OCI-LY7 (cell line): ENCODE results near the gene OLFML3. TPM values are rescaled to one million over a fixed set of nuclear protein-coding genes. Genes with fewer than 3 reads are reported as not detected.
"Not testable (repeated sequence)": the region's sequence is repeated elsewhere in the genome, so short reads cannot be mapped to it uniquely, and the experiment has no call there.

Experiments used
- BruUV-seq: library from RNA; stranded (reverse); fragments of 400-500 nt; replicated peaks from 2 replicates; lab custom pipeline; 2021; lab: Mats Ljungman, UMichigan
- CTCF ChIA-PET: fragments of 300-600 bp; sonication (Branson Sonifier 250); formaldehyde crosslinking; loops from one replicate; lab custom pipeline; 2022; ENCODE audit warnings: antibody characterized with exemption; ENCODE audit not compliant: unreplicated experiment; lab: Charles Lee
- POLR2A ChIA-PET: fragments of 300-600 bp; sonication (Branson Sonifier 250); formaldehyde crosslinking; loops from one replicate; lab custom pipeline; 2022; ENCODE audit warnings: antibody characterized with exemption; lab: Charles Lee
- DNase-seq: peaks from one replicate; pipeline ENCODE4 v3.0.0-alpha.2; 2015; ENCODE audit warnings: low spot score
- H2AFZ ChIP-seq: fragments of 200-600 bp; sonication (generic), shearing (Covaris generic); 2 replicates; pipeline ENCODE4 v1.6.1; 2014; ENCODE audit warnings: mild to moderate bottlenecking, antibody characterized with exemption, low read length, moderate library complexity
- H3K27ac ChIP-seq: fragments of 200-600 bp; sonication (generic); 2 replicates; pipeline ENCODE4 v1.5.1; 2014; ENCODE audit warnings: mixed run types, low read depth, mild to moderate bottlenecking, moderate library complexity, low read length, inconsistent platforms; ENCODE audit not compliant: poor library complexity, severe bottlenecking
- H3K36me3 ChIP-seq: fragments of 200-600 bp; sonication (generic); 2 replicates; pipeline ENCODE4 v1.6.1; 2014; ENCODE audit warnings: mild to moderate bottlenecking, antibody characterized with exemption, low read length, moderate library complexity, mixed read lengths; ENCODE audit not compliant: insufficient read depth
- H3K4me1 ChIP-seq: fragments of 200-600 bp; sonication (generic); 2 replicates; pipeline ENCODE4 v1.5.1; 2014; ENCODE audit warnings: mild to moderate bottlenecking, low read length; ENCODE audit not compliant: insufficient read depth, poor library complexity, severe bottlenecking
- H3K4me2 ChIP-seq: fragments of 200-600 bp; sonication (generic); 2 replicates; pipeline ENCODE4 v1.6.1; 2014; ENCODE audit warnings: mild to moderate bottlenecking, low read length
- H3K4me3 ChIP-seq: fragments of 200-600 bp; sonication (generic); 2 replicates; pipeline ENCODE4 v1.5.1; 2014; ENCODE audit warnings: mild to moderate bottlenecking, low read depth, low read length; ENCODE audit not compliant: poor library complexity, severe bottlenecking
- H3K79me2 ChIP-seq: fragments of 200-600 bp; sonication (generic); 2 replicates; pipeline ENCODE4 v1.6.1; 2016; ENCODE audit warnings: low read depth, mild to moderate bottlenecking, low read length, moderate library complexity, mixed read lengths; ENCODE audit not compliant: insufficient read depth
- H3K9me2 ChIP-seq: fragments of 200-600 bp; sonication (generic); 2 replicates; pipeline ENCODE4 v1.6.1; 2016; ENCODE audit warnings: mild to moderate bottlenecking, low read length, mixed read lengths; ENCODE audit not compliant: insufficient read depth
- H3K9me3 ChIP-seq: fragments of 200-600 bp; sonication (generic); 2 replicates; pipeline ENCODE4 v1.6.1; 2014; ENCODE audit warnings: mild to moderate bottlenecking, mixed run types, low read length, mixed read lengths
- H4K20me1 ChIP-seq: fragments of 200-600 bp; sonication (generic); 2 replicates; pipeline ENCODE4 v1.6.1; 2014; ENCODE audit warnings: mild to moderate bottlenecking, antibody characterized with exemption, low read length, moderate library complexity, mixed read lengths; ENCODE audit not compliant: insufficient read depth
- EZH2phosphoT487 ChIP-seq: fragments of 200-600 bp; sonication (generic); IDR thresholded peaks from 2 replicates; pipeline ENCODE4 v1.6.1; 2018; ENCODE audit warnings: low read depth, borderline replicate concordance, mild to moderate bottlenecking, mixed run types, antibody characterized with exemption, low read length, moderate library complexity, mixed read lengths
- intact Hi-C: fragments of 100-400 bp; cut with micrococcal nuclease; formaldehyde crosslinking; loops from one replicate; pipeline ENCODE4 v1.10.0; 2022; ENCODE audit not compliant: unreplicated experiment
- total RNA-seq, 2 experiments: library from RNA; depleted of rRNA in 1 of 2; stranded (reverse); fragments of >200 nt in 1 of 2; shearing (Covaris generic) in 1 of 2; gene quantifications; 2 replicates each; pipeline ENCODE4 v1.2.3, GENCODE V29; 2014 to 2022
- TF ChIP-seq, protein P1 (sequence below): fragments of 200-600 bp; sonication (generic); conservative IDR thresholded peaks from 2 replicates; pipeline ENCODE4 v1.5.1; 2014; ENCODE audit warnings: mild to moderate bottlenecking, antibody characterized with exemption, low read length, moderate library complexity, mixed read lengths

Gene OLFML3
- total RNA-seq, 2 experiments from 2014 or later: 0.34 to 0.44 TPM

DNA sequence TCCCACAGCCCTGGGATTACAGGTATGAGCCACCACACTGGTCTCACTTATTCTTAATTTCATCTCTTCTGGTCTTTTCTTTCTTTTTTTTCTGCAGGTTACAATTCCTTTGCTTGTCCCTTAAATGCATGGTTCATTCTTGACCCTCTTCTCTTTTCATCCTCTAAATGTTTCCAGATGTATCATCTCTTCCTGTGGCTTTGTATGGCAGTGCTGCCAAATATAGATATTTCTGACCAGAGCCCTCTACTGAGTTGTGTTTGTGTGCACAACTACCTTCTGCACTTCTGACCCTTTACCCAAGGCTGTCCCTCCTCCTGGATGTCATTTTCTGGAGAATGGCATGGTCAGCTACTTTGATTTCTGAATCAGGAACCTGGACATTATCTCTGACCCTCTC is 32.5 kb downstream of the OLFML3 start:
- no peaks in the 10 kb centered on the region for H3K9me2 ChIP-seq
- no peaks in the 10 kb centered on the region for H3K36me3 ChIP-seq
- TF ChIP-seq EZH2phosphoT487: no peak
- TF ChIP-seq, protein P1, sequence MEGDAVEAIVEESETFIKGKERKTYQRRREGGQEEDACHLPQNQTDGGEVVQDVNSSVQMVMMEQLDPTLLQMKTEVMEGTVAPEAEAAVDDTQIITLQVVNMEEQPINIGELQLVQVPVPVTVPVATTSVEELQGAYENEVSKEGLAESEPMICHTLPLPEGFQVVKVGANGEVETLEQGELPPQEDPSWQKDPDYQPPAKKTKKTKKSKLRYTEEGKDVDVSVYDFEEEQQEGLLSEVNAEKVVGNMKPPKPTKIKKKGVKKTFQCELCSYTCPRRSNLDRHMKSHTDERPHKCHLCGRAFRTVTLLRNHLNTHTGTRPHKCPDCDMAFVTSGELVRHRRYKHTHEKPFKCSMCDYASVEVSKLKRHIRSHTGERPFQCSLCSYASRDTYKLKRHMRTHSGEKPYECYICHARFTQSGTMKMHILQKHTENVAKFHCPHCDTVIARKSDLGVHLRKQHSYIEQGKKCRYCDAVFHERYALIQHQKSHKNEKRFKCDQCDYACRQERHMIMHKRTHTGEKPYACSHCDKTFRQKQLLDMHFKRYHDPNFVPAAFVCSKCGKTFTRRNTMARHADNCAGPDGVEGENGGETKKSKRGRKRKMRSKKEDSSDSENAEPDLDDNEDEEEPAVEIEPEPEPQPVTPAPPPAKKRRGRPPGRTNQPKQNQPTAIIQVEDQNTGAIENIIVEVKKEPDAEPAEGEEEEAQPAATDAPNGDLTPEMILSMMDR: no peak
- H3K9me3 ChIP-seq: no peaks in the 10 kb centered on the region
- no peak for DNase-seq
- no peak overlapping the region for H2AFZ ChIP-seq
- no peak overlapping the region for H3K4me2 ChIP-seq
- H3K27ac ChIP-seq: no peak overlapping the region
- intact Hi-C loops: no loop called here
- H3K4me3 ChIP-seq: no peak overlapping the region
- H3K4me1 ChIP-seq: no peaks in the 10 kb centered on the region
- ChIA-PET POLR2A (interaction anchor here (1.1 kb wide), 1 partner anchor 307 kb away, joined by 5 read pairs; no protein-coding TSS in a partner anchor), CTCF (no interaction called here)
- no TSS peak for BruUV-seq
- no peaks in the 10 kb centered on the region for H3K79me2 ChIP-seq
- H4K20me1 ChIP-seq: no peaks in the 10 kb centered on the region

DNA sequence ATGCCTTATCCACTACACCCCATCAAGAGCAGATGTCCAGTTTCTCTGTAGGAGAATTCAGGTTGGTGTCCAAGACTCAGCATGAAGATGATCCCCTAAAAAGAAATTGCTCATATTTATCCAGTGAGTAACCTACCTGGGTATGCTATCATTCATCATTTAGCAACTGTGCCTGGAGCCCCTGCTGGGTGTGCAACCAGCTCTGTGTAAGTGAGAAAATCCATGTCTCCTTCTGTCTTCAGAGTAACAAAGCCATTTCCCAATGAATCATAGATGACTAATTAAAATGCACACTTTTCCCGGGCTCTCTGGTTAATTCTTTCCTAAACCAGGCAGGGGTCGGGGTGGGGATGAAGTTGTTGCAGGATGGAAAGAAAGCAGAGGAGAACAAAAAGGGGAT is 35.8 kb downstream of the OLFML3 start:
- CTCF ChIA-PET: no interaction called here
- Histone ChIP-seq H3K79me2 (no peaks in the 10 kb centered on the region), H3K9me3 (no peaks in the 10 kb centered on the region), H3K4me2 (no peak overlapping the region), H4K20me1 (no peaks in the 10 kb centered on the region), H2AFZ (no peak overlapping the region), H3K4me3 (no peak overlapping the region), H3K27ac (no peak overlapping the region), H3K9me2 (no peaks in the 10 kb centered on the region), H3K36me3 (no peaks in the 10 kb centered on the region), H3K4me1 (no peaks in the 10 kb centered on the region)
- POLR2A ChIA-PET: no interaction called here
- BruUV-seq: no TSS peak
- DNase-seq: no peak
- intact Hi-C loops: no loop called here
- TF ChIP-seq, protein P1: no peak
- no peak for TF ChIP-seq EZH2phosphoT487

- H3K9me2 ChIP-seq, BruUV-seq, POLR2A ChIA-PET, H3K4me1 ChIP-seq, H3K9me3 ChIP-seq, H3K4me3 ChIP-seq, H4K20me1 ChIP-seq, DNase-seq, H3K79me2 ChIP-seq, H3K27ac ChIP-seq, CTCF ChIA-PET, H3K36me3 ChIP-seq, H3K4me2 ChIP-seq, intact Hi-C loops, H2AFZ ChIP-seq: not testable (repeated sequence)
Measured at GRCh38 chr1:114019724-114020123, 40.5 kb downstream of the OLFML3 start.
